ENCODE measurements around the gene EEF1AKMT3. TPM values are rescaled to one million over a fixed set of nuclear protein-coding genes. Genes with fewer than 3 reads are reported as not detected.

EEF1AKMT3 gene
- total RNA-seq, 1 donor from 2014 or later = 6.9 TPM

GRCh38 chr12:57750561-57751431 is 21.6 kb upstream of the EEF1AKMT3 start:
- no peak for DNase-seq (ENCODE audit: extremely low read depth, low read depth, low spot score)

GRCh38 chr12:57751432-57751787 is 21.0 kb upstream of the EEF1AKMT3 start:
- DNase-seq (ENCODE audit: extremely low read depth, low read depth, low spot score) = no peak

GRCh38 chr12:57751788-57752667 is 20.4 kb upstream of the EEF1AKMT3 start, which contains the start of gene CDK4:
Gene CDK4 (minus strand): TSS chr12:57752310. CDS start chr12:57751717, 593 bp downstream.
- peak; percentile 81 for DNase-seq (ENCODE audit: extremely low read depth, low read depth, low spot score)

- no peak for DNase-seq (ENCODE audit: extremely low read depth, low read depth, low spot score)
Observed at GRCh38 chr12:57752668-57753000, 19.8 kb upstream of the EEF1AKMT3 start.

GRCh38 chr12:57753756-57754337 is 18.6 kb upstream of the EEF1AKMT3 start:
- no peak for DNase-seq (ENCODE audit: extremely low read depth, low read depth, low spot score)

- no peak for DNase-seq (ENCODE audit: extremely low read depth, low read depth, low spot score)
Observed at GRCh38 chr12:57754411-57755193, 17.8 kb upstream of the EEF1AKMT3 start, which contains the start of gene MARCHF9. Gene MARCHF9 (plus strand): TSS chr12:57755103. CDS start chr12:57755529, 426 bp downstream.

GRCh38 chr12:57755194-57755453 is 17.3 kb upstream of the EEF1AKMT3 start:
- no peak for DNase-seq (ENCODE audit: extremely low read depth, low read depth, low spot score)

GRCh38 chr12:57755454-57756372 is 16.7 kb upstream of the EEF1AKMT3 start:
- no peak for DNase-seq (ENCODE audit: extremely low read depth, low read depth, low spot score)

- DNase-seq (ENCODE audit: extremely low read depth, low read depth, low spot score) = no peak
Observed at GRCh38 chr12:57756406-57757341, 15.7 kb upstream of the EEF1AKMT3 start.

- no peak for DNase-seq (ENCODE audit: extremely low read depth, low read depth, low spot score)
Observed at GRCh38 chr12:57757771-57758170, 14.6 kb upstream of the EEF1AKMT3 start.

GRCh38 chr12:57758552-57759359 is 13.7 kb upstream of the EEF1AKMT3 start:
- no peak for DNase-seq (ENCODE audit: extremely low read depth, low read depth, low spot score)

GRCh38 chr12:57759360-57759980 is 12.9 kb upstream of the EEF1AKMT3 start:
- no peak for DNase-seq (ENCODE audit: extremely low read depth, low read depth, low spot score)

GRCh38 chr12:57760347-57760982 is 11.9 kb upstream of the EEF1AKMT3 start:
- DNase-seq (ENCODE audit: extremely low read depth, low read depth, low spot score) = no peak

- DNase-seq (ENCODE audit: extremely low read depth, low read depth, low spot score) = no peak
Observed at GRCh38 chr12:57761391-57761998, 10.9 kb upstream of the EEF1AKMT3 start.

- no peak for DNase-seq (ENCODE audit: extremely low read depth, low read depth, low spot score)
Observed at GRCh38 chr12:57762463-57762862, 10.0 kb upstream of the EEF1AKMT3 start.

GRCh38 chr12:57763881-57764661 is 8.3 kb upstream of the EEF1AKMT3 start:
- DNase-seq (ENCODE audit: extremely low read depth, low read depth, low spot score) = no peak

Measured in glomerular endothelial cell (primary cell).